Upper lobe of left lung (tissue), 4 donors: ENCODE results near the gene SLC9A7.

Source experiments
- CTCF ChIP-seq, 6 experiments: fragments of 450-650 bp in 4 of 6; fragments of 200-600 bp in 2 of 6; sonication (generic) in 2 of 6; IDR thresholded peaks; one replicate each; pipeline ENCODE4 v1.5.1; 2016 to 2019; ENCODE audit warnings: antibody characterized with exemption in 6 of 6
- EP300 ChIP-seq, 4 donors: sonication (generic); formaldehyde crosslinking; IDR thresholded peaks; one replicate each; pipeline ENCODE4 v1.5.1; 2017; ENCODE audit warnings: antibody characterized with exemption in 4 of 4, control low read depth in 2 of 4
- POLR2AphosphoS5 ChIP-seq, 2 donors: sonication (generic); formaldehyde crosslinking; IDR thresholded peaks; one replicate each; pipeline ENCODE4 v1.5.1; 2017; ENCODE audit warnings: antibody characterized with exemption in 2 of 2

GRCh38 chrX:46553935-46554334 is 205.0 kb downstream of the SLC9A7 start:
- TF ChIP-seq CTCF (IDR thresholded peaks at IDR 0.05) (no peak), EP300 (IDR thresholded peaks at IDR 0.05) (no peak), POLR2AphosphoS5 (IDR thresholded peaks at IDR 0.05) (no peak)
